Uterine smooth muscle cell (primary cell): Measurements from ENCODE around the gene SYNGR2. TPM values are rescaled to one million over a fixed set of nuclear protein-coding genes. Genes with fewer than 3 reads are reported as not detected.

Source experiments
- total RNA-seq: library from RNA; depleted of rRNA; stranded (reverse); fragments of >200 nt; gene quantifications from 2 replicates; pipeline ENCODE4 v1.2.3, GENCODE V29; 2014

The SYNGR2 gene
- total RNA-seq, result 5.0 and 9.1 TPM in 2 replicates

DNA sequence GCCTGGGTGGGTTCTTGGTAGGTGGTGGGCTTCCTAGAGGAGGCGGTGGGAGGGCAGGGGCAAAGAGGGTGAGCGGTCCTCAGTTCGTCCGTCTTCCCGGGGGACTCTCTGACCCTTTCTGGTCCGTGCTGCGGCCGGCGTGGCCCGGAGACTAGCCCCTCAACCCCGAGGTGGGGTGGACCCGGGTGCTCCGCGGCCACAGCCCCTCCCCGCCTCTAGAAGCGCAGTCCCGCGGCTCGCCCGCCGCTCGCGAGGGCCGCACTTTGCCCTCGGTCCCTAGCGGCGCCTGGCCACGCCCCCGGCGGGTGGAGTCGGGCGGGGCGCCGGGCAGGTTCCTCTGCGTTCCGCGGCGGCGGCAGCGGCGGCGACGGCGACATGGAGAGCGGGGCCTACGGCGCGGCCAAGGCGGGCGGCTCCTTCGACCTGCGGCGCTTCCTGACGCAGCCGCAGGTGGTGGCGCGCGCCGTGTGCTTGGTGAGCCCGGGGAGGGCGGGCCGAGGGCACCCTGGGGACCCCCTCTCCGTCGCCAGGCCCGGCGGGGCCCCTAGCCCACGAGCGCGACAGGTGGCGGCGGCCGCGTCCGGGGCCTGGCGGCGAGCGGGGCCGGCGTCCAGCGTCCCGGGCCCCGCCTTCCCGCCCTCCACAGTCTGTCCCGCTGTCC is at the start of gene SYNGR2:
SYNGR2 (plus strand) TSS at position 340 of the 661 bp plus-strand sequence; CDS start at position 376, 36 bp downstream.

DNA sequence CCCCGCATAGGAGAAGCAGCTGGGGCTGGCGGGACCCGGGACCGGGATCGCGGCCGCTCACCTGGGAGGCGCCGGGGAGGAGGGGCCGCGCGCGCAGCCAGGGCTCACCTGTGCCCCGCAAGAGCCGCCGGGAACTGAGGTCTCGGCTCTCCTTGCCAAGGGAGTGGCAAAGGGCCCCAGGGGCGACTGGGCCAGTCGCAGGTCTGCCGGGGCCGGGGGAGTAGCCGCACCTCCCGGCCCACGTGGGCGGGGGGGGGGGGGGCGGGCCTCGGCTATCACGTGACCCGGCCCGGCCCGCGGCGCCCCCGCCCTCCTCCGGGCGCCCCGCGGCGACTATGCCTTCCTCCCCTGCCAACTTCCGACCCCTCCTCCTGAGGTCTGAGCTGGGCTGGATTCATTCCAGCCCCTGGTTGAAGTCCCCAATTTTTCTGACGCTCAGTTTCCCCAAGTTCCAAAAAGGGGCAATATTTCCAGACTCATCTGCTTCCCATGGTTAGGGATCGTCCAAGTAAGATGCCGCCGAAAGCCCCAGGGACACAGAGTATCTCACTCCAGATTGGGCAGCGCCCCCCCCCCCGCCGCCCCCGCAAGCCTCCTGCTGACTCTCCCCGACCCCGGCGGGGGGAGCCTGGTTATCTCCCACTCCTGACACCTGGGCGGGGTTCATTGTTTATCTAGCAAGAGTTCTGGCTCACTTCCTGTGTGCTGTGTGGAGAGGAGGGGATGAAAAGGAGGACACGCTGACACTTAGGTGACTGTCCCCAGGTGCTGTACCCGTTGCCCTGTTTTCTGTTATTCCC is 39.6 kb upstream of the SYNGR2 start, which contains the start of gene TMC6:
TMC6 (minus strand) TSS at position 205 of the 800 bp plus-strand sequence. CDS start 1,923 bp downstream, outside the sequence.

GRCh38 chr17:78130437-78131101 is 37.8 kb upstream of the SYNGR2 start, which contains the start of gene TMC8:
Gene TMC8 (plus strand): TSS chr17:78130771. CDS start chr17:78131589, 818 bp downstream.

GRCh38 chr17:78186692-78187595 is 18.6 kb downstream of the SYNGR2 start, which contains the start of the genes AFMID and TK1:
Gene AFMID (plus strand): TSS chr17:78187362. CDS start chr17:78187371, 9 bp downstream.
Gene TK1 (minus strand): TSS chr17:78187052. CDS start chr17:78186994, 58 bp downstream.

GRCh38 chr17:78214016-78214705 is 45.8 kb downstream of the SYNGR2 start, which contains the start of gene BIRC5:
Gene BIRC5 (plus strand): TSS chr17:78214253. CDS start chr17:78214317, 64 bp downstream.

Other genes starting within 250 kb of the SYNGR2 start
- gene TNRC6C, start 209.9 kb upstream of the SYNGR2 start, total RNA-seq, result 4.1 and 6.1 TPM in 2 replicates
- gene TMC6, start 39.8 kb upstream of the SYNGR2 start, total RNA-seq, result 0.11 and 0.25 TPM in 2 replicates
- not detected in 2 replicates for gene TMC8, start 37.8 kb upstream of the SYNGR2 start, total RNA-seq
- gene C17orf99, start 22.2 kb upstream of the SYNGR2 start, total RNA-seq, result not detected in 2 replicates
- gene TK1, start 18.5 kb downstream of the SYNGR2 start, total RNA-seq, result 84.1 and 209 TPM in 2 replicates
- gene AFMID, start 18.8 kb downstream of the SYNGR2 start, total RNA-seq, result 17.6 and 25.6 TPM in 2 replicates
- gene BIRC5, start 45.7 kb downstream of the SYNGR2 start, total RNA-seq, result 41.4 and 109 TPM in 2 replicates
- gene TMEM235, start 63.0 kb downstream of the SYNGR2 start, total RNA-seq, result not detected in 2 replicates
- gene SOCS3, start 191.5 kb downstream of the SYNGR2 start, total RNA-seq, result 26.9 and 33.8 TPM in 2 replicates
- 37.2 and 41.1 TPM in 2 replicates for gene PGS1, start 210.1 kb downstream of the SYNGR2 start, total RNA-seq